ENCODE data around the gene TTLL10.
"Not testable (repeated sequence)": the region's sequence is repeated elsewhere in the genome, so short reads cannot be mapped to it uniquely, and the experiment has no call there.

The TTLL10 gene

DNA sequence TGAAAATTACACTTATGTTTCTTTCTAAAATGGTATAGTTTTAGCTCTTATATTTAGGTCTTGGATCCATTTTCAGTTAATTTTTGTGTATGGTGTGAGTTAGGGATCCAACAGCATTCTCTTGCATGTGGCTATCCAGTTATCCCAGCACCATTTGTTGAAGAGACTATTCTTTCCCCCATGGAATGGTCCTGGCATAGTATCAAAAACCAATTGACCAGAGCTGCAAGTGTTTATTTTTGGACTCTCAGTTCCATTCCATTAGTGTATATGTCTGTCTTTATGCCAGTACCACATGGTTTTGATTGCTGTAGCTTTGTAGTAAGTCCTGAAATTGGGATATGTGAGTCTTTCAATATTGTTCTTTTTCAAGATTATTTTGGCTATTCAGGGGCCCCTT, 14.3 kb downstream of the TTLL10 start:
- DNase-seq (ENCODE audit: low read depth in 2 of 2) = no peak

DNA sequence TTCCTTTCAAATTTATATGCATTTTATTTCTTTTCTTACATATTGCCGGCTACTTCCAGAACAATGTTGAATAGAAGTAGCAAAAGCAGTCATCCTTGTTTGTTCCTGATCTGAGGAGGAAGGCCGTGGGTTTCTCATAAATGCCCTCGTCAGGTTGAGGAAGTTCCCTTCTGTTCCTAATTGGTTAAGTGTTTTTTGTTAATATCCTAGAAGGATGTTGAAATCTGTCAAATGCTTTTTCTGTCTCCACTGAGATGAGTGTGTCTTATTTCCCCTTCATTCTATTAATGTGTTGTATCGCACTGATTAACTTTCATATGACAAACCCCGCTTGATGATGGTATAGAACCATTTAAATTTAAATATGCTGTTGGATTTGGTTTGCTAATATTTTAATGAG, 15.4 kb downstream of the TTLL10 start:
- no peak for DNase-seq (ENCODE audit: low read depth in 2 of 2)

- DNase-seq (ENCODE audit: low read depth in 2 of 2) = no peak
Measured at GRCh38 chr1:1191734-1192133, 18.1 kb downstream of the TTLL10 start.

GRCh38 chr1:1194723-1195122, 21.0 kb downstream of the TTLL10 start:
- no peak for DNase-seq (ENCODE audit: low read depth in 2 of 2)

DNA sequence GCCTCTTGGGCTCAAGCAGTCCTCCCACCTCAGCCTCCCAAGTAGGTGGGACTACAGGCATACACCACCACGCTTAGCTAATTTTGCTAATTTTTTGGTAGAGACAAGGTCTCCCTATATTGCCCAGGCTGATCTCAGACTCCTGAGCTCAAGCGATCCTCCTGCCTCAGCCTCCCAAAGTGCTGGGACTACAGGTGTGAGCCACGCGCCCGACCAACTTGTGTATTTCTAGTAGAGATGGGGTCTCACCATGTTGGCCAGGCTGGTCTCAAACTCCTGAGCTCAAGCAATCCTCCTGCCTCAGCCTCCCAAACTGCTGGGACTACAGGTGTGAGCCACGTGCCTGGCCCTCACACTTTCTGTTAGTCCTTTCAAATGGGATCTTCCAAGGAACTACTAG, 22.0 kb downstream of the TTLL10 start:
- DNase-seq (ENCODE audit: low read depth in 2 of 2) = not testable (repeated sequence)

DNA sequence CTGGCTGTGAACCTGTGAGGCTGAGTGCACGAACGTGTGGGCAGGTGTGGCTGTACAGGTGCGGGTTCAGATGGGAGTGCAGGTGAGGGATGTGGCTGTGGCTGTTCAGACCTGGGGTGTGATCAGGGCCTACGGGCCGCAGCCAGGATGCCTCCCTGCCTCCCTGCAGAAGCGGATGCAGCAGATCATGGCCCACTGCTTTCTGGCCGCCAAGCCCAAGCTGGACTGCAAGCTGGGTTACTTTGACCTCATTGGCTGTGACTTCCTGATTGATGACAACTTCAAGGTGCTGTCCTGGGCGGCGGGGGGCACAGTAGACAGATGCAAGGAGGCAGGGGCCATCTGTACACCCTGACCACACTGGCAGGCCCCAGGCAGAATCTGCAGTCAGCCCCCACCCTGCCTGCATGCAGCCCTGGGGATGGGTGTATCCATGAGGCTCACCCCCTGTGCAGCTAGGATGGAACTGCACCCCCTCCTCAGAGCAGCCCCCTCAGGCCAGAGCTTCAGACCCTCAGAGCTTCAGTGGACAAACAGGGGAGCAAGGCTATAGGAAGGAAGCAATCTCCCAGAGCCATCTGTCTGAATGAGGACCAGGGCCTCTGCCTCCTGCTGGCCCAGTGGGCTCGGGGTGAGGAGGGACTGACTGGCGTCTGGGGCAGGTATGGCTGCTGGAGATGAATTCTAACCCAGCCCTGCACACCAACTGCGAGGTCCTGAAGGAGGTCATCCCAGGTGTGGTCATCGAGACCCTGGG, 22.9 kb downstream of the TTLL10 start:
- no peak for DNase-seq (ENCODE audit: low read depth in 2 of 2)

DNA sequence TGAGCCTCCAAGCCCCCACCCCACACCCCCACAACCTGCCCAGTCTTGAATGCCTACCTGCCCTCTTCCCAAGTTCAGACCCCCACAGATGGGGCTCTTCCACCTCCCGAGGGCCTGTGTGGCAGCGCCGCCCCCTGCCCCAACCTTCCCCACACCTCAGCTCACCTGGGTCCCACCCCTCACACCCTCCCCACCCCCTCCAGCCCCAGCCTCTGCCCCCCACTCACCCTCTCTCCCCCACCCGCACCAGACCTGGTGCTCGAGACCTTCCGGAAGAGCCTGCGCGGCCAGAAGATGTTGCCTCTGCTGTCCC, 23.5 kb downstream of the TTLL10 start:
- no peak for DNase-seq (ENCODE audit: low read depth in 2 of 2)

- DNase-seq (ENCODE audit: low read depth in 2 of 2) = no peak
Measured at GRCh38 chr1:1197551-1198422, 24.1 kb downstream of the TTLL10 start.

- no peak for DNase-seq (ENCODE audit: low read depth in 2 of 2)
Measured at GRCh38 chr1:1198423-1199140, 24.9 kb downstream of the TTLL10 start.

- DNase-seq (ENCODE audit: low read depth in 2 of 2) = no peak
Measured at GRCh38 chr1:1199141-1199960, 25.7 kb downstream of the TTLL10 start.

GRCh38 chr1:1199961-1200875, 26.5 kb downstream of the TTLL10 start:
- DNase-seq (ENCODE audit: low read depth in 2 of 2) = no peak

DNA sequence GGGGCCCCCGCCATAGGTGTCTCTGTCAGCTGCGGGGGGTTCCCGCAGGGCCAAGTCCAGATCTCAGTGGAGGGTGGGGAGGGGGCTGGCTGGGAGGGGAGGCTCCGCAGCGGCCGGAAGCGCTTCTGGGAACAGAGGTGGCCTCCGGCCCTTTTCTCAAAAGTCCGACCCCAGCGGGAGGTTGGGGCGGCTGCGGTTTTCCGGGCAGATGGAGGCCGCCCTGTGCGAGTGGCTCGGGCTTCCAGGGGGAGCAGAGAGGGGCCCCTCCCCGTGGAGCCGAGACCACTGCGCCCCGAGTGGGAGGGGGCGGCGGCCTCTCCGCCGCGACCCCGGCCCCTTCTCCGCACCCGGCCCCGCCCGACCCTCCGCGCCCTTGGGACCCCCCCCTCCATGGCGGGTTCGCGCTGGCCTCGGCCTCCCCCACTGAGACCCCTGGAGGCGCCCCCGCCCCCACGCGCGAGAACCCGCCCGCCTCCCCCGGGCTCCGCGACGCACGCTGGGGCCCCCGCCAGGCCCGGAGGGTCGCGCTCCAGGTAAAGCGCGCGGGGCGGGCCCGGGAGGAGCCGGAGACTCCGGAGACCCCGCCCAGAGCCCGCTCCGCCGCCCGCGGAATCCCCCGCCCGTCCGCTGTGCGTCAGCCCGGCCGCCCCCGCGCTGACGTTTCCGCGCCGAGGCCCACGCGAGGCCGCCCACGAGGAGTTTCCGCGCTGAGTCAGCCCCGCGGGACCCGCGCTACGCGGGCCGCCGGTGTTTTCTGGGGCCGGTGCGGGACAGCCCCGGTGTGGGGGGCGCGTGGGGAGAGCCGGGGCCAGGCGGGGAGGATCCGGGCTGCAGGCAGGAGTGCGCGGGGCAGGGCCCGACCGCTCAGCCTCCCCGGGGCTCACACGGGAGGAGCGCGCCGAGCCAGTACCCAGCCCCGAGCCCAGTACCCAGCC, 27.5 kb downstream of the TTLL10 start:
- DNase-seq (ENCODE audit: low read depth in 2 of 2) = peak; percentile 82 to 84

DNA sequence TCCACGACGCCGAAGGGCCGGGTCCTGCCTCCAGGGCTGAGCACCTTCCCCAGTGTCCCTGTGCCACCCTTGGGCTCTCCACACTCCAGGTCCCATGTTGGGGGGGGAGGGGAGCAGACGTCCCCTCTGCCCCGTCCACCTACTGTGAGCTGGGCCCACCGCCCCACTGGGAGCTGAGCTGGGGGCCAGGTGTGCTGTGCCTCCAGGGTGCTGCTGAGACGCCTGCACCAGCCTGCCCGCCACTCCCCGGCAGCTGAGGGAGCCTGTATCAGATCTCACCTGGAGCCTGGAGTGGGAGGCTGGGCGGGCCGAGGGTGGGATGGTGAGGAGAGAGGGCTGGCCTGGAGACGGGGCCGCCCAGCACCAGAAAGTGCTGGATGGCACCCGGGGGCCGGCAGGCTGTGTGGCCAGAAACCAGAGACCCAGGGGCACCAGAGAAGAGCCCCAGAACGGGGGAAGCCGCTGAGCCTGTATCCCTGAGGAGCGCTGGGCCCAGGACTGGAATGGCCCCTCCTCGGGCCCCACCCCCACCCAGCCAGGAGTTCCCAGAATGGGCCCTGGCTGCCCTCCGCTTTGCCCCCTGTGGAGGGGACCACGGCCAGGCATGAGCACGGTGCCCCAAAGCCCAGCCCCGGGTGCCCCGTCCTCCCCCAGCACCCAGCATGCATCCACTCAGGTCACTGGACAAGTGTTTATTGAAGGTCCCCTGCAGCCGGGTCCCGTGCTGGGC, 29.3 kb downstream of the TTLL10 start:
- no peak for DNase-seq (ENCODE audit: low read depth in 2 of 2)

- no peak for DNase-seq (ENCODE audit: low read depth in 2 of 2)
Measured at GRCh38 chr1:1203561-1204424, 30.1 kb downstream of the TTLL10 start.

DNA sequence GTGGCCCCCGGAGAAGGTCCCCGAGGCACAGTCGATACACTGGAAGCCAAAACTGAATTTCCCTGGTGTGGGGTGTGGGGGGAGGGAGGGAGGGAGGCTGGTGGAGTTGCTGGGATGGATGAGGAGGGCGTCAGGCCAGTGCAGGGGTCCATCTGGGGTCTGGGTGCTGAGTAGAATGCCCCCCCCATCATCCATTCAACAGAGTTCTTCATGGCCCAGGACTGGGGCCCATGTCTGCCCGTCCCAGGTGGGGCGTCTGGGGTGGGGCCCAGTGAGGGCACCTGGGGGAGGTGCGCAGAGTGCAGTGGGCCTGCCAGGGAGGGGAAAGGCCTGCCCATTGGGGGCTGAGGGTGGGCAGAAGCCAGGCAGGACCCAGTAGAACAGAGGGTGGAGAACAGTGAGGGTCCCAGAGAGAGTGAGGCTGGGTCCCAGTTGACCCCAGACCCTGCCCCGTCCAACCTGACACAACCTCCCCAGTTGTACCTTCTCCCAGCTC, 30.8 kb downstream of the TTLL10 start:
- no peak for DNase-seq (ENCODE audit: low read depth in 2 of 2)

- DNase-seq (ENCODE audit: low read depth in 2 of 2) = no peak
Measured at GRCh38 chr1:1204998-1205768, 31.5 kb downstream of the TTLL10 start.
